H1 (cell line): ENCODE results near the gene INPPL1. TPM values are rescaled to one million over a fixed set of nuclear protein-coding genes. Genes with fewer than 3 reads are reported as not detected.

Experiments
- BRCA1 ChIP-seq: IDR thresholded peaks from 2 replicates; pipeline ENCODE4 v1.6.1; 2012; ENCODE audit warnings: low read depth, low read length, improper control_type of control experiment
- CREB1 ChIP-seq: IDR thresholded peaks from 2 replicates; pipeline ENCODE4 v1.6.1; 2012; ENCODE audit warnings: inconsistent platforms
- CTBP2 ChIP-seq: IDR thresholded peaks from 2 replicates; pipeline ENCODE4 v1.7.0; 2011; ENCODE audit warnings: borderline replicate concordance, mild to moderate bottlenecking, moderate library complexity, mixed read lengths, low read length; ENCODE audit not compliant: insufficient read depth, insufficient read length
- EP300 ChIP-seq, 2 experiments: IDR thresholded peaks; 1 replicate in 1 of 2; 2 replicates in 1 of 2; pipeline ENCODE4 v1.6.1; 2011 to 2012; ENCODE audit warnings: low read depth in 2 of 2, low read length in 2 of 2, mild to moderate bottlenecking in 2 of 2, borderline replicate concordance in 1 of 2, inconsistent platforms in 1 of 2, moderate library complexity in 1 of 2
- EZH2 ChIP-seq: fragments of 200-600 bp; sonication (generic); IDR thresholded peaks from 2 replicates; pipeline ENCODE4 v1.7.1; 2012; ENCODE audit warnings: low read depth, mild to moderate bottlenecking, moderate library complexity, low read length, inconsistent platforms; ENCODE audit not compliant: severe bottlenecking
- HDAC2 ChIP-seq, 2 experiments: fragments of 300-600 bp in 1 of 2; sonication (generic) in 1 of 2; IDR thresholded peaks; 2 replicates each; pipeline ENCODE4 v1.6.1; 2011 to 2012; ENCODE audit warnings: low read depth in 2 of 2, low read length in 2 of 2, mild to moderate bottlenecking in 2 of 2, moderate library complexity in 2 of 2, borderline replicate concordance in 1 of 2, inconsistent platforms in 1 of 2
- JUN ChIP-seq: IDR thresholded peaks from 2 replicates; pipeline ENCODE4 v1.6.1; 2011; ENCODE audit warnings: low read depth, mild to moderate bottlenecking, improper control_type of control experiment, low read length
- KDM4A ChIP-seq: IDR thresholded peaks from one replicate; pipeline ENCODE4 v1.7.1; 2012; ENCODE audit warnings: low read depth, mild to moderate bottlenecking, moderate library complexity, low read length, inconsistent platforms; ENCODE audit not compliant: severe bottlenecking
- NANOG ChIP-seq: IDR thresholded peaks from 2 replicates; pipeline ENCODE4 v1.6.1; 2011; ENCODE audit warnings: low read length, low read depth, mild to moderate bottlenecking, inconsistent platforms; ENCODE audit not compliant: insufficient read depth, poor library complexity, severe bottlenecking
- SAP30 ChIP-seq: fragments of 300-600 bp; sonication (generic); IDR thresholded peaks from 2 replicates; pipeline ENCODE4 v1.7.1; 2012; ENCODE audit warnings: low read length, moderate library complexity, mild to moderate bottlenecking, inconsistent platforms; ENCODE audit not compliant: insufficient read depth, insufficient replicate concordance
- SIX5 ChIP-seq: IDR thresholded peaks from 2 replicates; pipeline ENCODE4 v1.6.1; 2011; ENCODE audit warnings: mild to moderate bottlenecking, low read depth, low read length
- SP1 ChIP-seq: IDR thresholded peaks from 2 replicates; pipeline ENCODE4 v1.6.1; 2011; ENCODE audit warnings: low read depth, low read length
- SUZ12 ChIP-seq: fragments of 200-600 bp; sonication (generic); IDR thresholded peaks from 2 replicates; pipeline ENCODE4 v1.6.1; 2012; ENCODE audit warnings: mild to moderate bottlenecking, inconsistent platforms, low read length, moderate library complexity, mixed read lengths
- polyA plus RNA-seq, 7 experiments: library from polyadenylated mRNA; depleted of rRNA in 3 of 7; stranded (reverse) in 5 of 7; unstranded in 2 of 7; fragments of >200 nt in 5 of 7; fragments of 200-250 nt in 2 of 7; gene quantifications; 1 replicate in 5 of 7; 2 replicates in 1 of 7; 4 replicates in 1 of 7; pipeline versions ENCODE4 v1.2.1 to v1.2.3, GENCODE V29; 2011 to 2013; ENCODE audit warnings: missing spikeins in 2 of 7, mixed read lengths in 2 of 7
- total RNA-seq: library from RNA; stranded (reverse); fragmentation: NEBNext Ultra II Directional; extraction: Animal tissue kit (Norgen Biotek cat#: 25700); gene quantifications from 2 replicates; pipeline ENCODE4 v1.2.1, GENCODE V29; 2021
- TF ChIP-seq, protein P1 (sequence below): IDR thresholded peaks from 2 replicates; pipeline ENCODE4 v1.6.1; 2012; ENCODE audit warnings: inconsistent platforms

INPPL1 gene
- total and polyA plus RNA-seq, 2 of the 8 experiments (the other 6 are each of a cell fraction or from before 2014, with no cell fraction given) = 54.5 to 79.5 TPM

DNA sequence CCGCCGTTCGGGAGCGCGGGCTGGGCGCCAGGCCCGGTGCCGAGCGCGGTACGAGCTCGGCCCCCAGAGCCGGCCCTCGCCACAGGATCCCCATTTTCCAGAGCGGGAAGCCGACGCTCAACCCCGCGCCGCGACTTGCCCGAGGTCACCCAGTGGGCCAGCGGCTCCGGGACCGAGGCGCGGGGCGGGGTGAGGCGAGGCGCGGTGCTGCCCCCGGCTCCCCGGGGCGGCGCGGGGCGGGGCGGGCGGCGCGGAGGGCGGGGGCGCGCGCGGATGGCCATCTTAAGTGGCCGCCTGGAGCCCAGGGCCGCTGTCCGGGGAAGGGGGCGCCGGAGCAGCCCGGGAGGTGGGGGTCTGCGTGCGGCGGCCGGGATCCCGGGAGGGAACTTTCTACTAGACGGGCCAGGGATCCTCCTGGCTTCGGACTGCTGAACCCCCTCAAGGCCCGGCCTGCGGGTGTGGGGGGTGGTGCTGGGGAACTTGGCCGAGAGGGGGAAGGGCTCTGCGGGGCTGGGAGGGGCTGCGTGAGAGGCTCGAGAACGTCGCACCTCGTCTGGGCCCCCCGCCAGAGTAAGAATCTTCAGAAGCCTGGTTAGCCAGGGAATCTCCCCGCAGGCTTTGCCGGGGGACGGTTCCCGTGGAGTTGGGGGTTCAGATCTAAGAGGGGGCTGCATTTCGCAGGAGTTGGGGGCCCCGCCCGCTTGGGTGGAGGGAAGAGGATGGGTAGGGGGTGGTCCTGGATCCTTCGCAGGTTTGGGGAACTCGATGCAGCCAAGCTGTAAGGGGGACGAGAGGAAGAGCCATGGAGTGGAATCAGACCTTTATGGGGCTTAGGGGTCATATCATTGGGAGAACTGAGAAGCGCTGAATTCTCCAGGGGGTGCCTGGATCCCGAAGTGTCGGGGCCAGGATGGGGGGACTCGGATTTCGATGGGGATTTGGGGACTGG is 678 bp upstream of the INPPL1 start (continued):
- TF ChIP-seq SUZ12 (no peak), SIX5 (no peak), SP1 (no peak), KDM4A (peak; percentile 78), EZH2 (no peak), JUN (no peak), NANOG (no peak), BRCA1 (no peak), EP300 (IDR thresholded peaks at IDR 0.05; ENCODE audit: borderline replicate concordance in 1 of 2, low read depth in 2 of 2, low read length in 2 of 2) (no peak), CTBP2 (no peak), HDAC2 (IDR thresholded peaks at IDR 0.05; ENCODE audit: borderline replicate concordance in 1 of 2, low read depth in 2 of 2, low read length in 2 of 2) (0 out of 4 replicates have a peak, but pooled peaks of 1 of the 2 experiments have one; percentile 5), CREB1 (no peak; the same call in 1 of the 2 replicates), SAP30 (peak; percentile 39)
- TF ChIP-seq, protein P1, sequence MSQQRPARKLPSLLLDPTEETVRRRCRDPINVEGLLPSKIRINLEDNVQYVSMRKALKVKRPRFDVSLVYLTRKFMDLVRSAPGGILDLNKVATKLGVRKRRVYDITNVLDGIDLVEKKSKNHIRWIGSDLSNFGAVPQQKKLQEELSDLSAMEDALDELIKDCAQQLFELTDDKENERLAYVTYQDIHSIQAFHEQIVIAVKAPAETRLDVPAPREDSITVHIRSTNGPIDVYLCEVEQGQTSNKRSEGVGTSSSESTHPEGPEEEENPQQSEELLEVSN = no peak
